H1 (cell line): Measurements from ENCODE around the gene TNFRSF18. TPM values are rescaled to one million over a fixed set of nuclear protein-coding genes. Genes with fewer than 3 reads are reported as not detected.

Source experiments
- CHD7 ChIP-seq: fragments of 300-600 bp; sonication (generic); IDR thresholded peaks from 2 replicates; pipeline ENCODE4 v1.7.1; 2012; ENCODE audit warnings: low read length, moderate library complexity, mild to moderate bottlenecking, inconsistent platforms; ENCODE audit not compliant: insufficient replicate concordance
- polyA plus RNA-seq, 7 experiments: library from polyadenylated mRNA; depleted of rRNA in 3 of 7; stranded (reverse) in 5 of 7; unstranded in 2 of 7; fragments of >200 nt in 5 of 7; fragments of 200-250 nt in 2 of 7; gene quantifications; 1 replicate in 5 of 7; 2 replicates in 1 of 7; 4 replicates in 1 of 7; pipeline versions ENCODE4 v1.2.1 to v1.2.3, GENCODE V29; 2011 to 2013; ENCODE audit warnings: missing spikeins in 2 of 7, mixed read lengths in 2 of 7
- total RNA-seq: library from RNA; stranded (reverse); fragmentation: NEBNext Ultra II Directional; extraction: Animal tissue kit (Norgen Biotek cat#: 25700); gene quantifications from 2 replicates; pipeline ENCODE4 v1.2.1, GENCODE V29; 2021

The TNFRSF18 gene
- total and polyA plus RNA-seq, 2 of the 8 experiments (the other 6 are each of a cell fraction or from before 2014, with no cell fraction given), result 1.5 to 2.5 TPM

- TF ChIP-seq CHD7, result no peak
These were observed 52.5 kb downstream of the TNFRSF18 start (continued) for GRCh38 chr1:1153874-1154273.
